A549 (cell line): Measurements from ENCODE around the gene OR4D2. TPM values are rescaled to one million over a fixed set of nuclear protein-coding genes. Genes with fewer than 3 reads are reported as not detected.

ENCODE experiments used
- ATAC-seq, 2 experiments: fragments of 200-7000 bp in 1 of 2; fragments of >200 bp in 1 of 2; cut with Nextera tagmentation in 1 of 2; cut with Tn5 transposase in 1 of 2; 3 replicates each; pipeline versions ENCODE4 v1.8.0 to v1.9.1; 2018 to 2020; ENCODE audit warnings: mild to moderate bottlenecking in 1 of 2, moderate library complexity in 1 of 2
- CTCF ChIA-PET: fragments of 300-600 bp; sonication (Branson Sonifier 250); formaldehyde crosslinking; extraction: SDS; loops from one replicate; lab custom pipeline; 2021; ENCODE audit warnings: antibody characterized with exemption, inconsistent platforms; lab: Yijun Ruan, JAX
- POLR2A ChIA-PET: fragments of 350-600 bp; formaldehyde crosslinking; extraction: SDS; loops from one replicate; lab custom pipeline; 2021; ENCODE audit warnings: antibody characterized with exemption, inconsistent platforms; lab: Yijun Ruan, JAX
- DNase-seq, 2 experiments: peaks; one replicate each; pipeline versions ENCODE4 v3.0.0 to v3.0.0-alpha.2; 2011 to 2016; ENCODE audit warnings: low read depth in 1 of 2, low spot score in 1 of 2
- FAIRE-seq: peaks from 2 replicates; lab custom pipeline; 2011; peaks lifted over from hg19 to GRCh38; lab: Jason Lieb, UNC
- H3K27ac ChIP-seq, 2 experiments: fragments of >200 bp; sonication (Bioruptor Twin); formaldehyde crosslinking; 3 replicates each; pipeline ENCODE4 v1.5.1; 2016 to 2017
- H3K4me1 ChIP-seq: fragments of >200 bp; sonication (Bioruptor Twin); formaldehyde crosslinking; 3 replicates; pipeline ENCODE4 v1.6.1; 2016
- H3K4me2 ChIP-seq: fragments of >200 bp; sonication (Bioruptor Twin); formaldehyde crosslinking; 3 replicates; pipeline ENCODE4 v1.6.1; 2016
- H3K4me3 ChIP-seq: fragments of >200 bp; sonication (Bioruptor Twin); formaldehyde crosslinking; 3 replicates; pipeline ENCODE4 v1.5.1; 2016
- H3K9me3 ChIP-seq: fragments of >200 bp; sonication (Bioruptor Twin); formaldehyde crosslinking; 3 replicates; pipeline ENCODE4 v1.6.1; 2016
- CBX8 ChIP-seq: fragments of 200-600 bp; sonication (generic); IDR thresholded peaks from 2 replicates; pipeline ENCODE4 v1.6.1; 2016
- HOXB13 ChIP-seq: fragments of 250-450 bp; sonication (Bioruptor Pico); IDR thresholded peaks from 2 replicates; pipeline ENCODE4 v1.5.0; 2020; ENCODE audit warnings: low read depth, mild to moderate bottlenecking, moderate library complexity
- HOXB5 ChIP-seq: fragments of 250-450 bp; sonication (Bioruptor Pico); IDR thresholded peaks from 2 replicates; pipeline ENCODE4 v1.5.0; 2020; ENCODE audit warnings: mild to moderate bottlenecking, moderate library complexity
- MAZ ChIP-seq: fragments of 150-350 bp; IDR thresholded peaks from 2 replicates; pipeline ENCODE4 v1.6.1; 2014; ENCODE audit warnings: antibody characterized with exemption, low read depth, low read length, borderline replicate concordance
- NFE2L2 ChIP-seq: fragments of 150-350 bp; conservative IDR thresholded peaks from 2 replicates; pipeline ENCODE4 v1.6.1; 2014; ENCODE audit warnings: low read length
- NR3C1 ChIP-seq: fragments of >200 bp; sonication (Bioruptor Twin); formaldehyde crosslinking; IDR thresholded peaks from 3 replicates; pipeline ENCODE4 v1.6.1; 2017
- PHF8 ChIP-seq: fragments of 200-600 bp; sonication (generic); IDR thresholded peaks from 2 replicates; pipeline ENCODE4 v1.6.1; 2016; ENCODE audit warnings: low read depth, mild to moderate bottlenecking, antibody characterized with exemption, moderate library complexity, borderline replicate concordance
- POLR2AphosphoS2 ChIP-seq: conservative IDR thresholded peaks from 2 replicates; pipeline ENCODE4 v1.6.1; 2012; ENCODE audit warnings: low read length, improper control_type of control experiment, inconsistent platforms
- RCOR1 ChIP-seq: fragments of 150-350 bp; IDR thresholded peaks from 2 replicates; pipeline ENCODE4 v1.6.1; 2014; ENCODE audit warnings: antibody characterized with exemption, low read length, low read depth
- RFX5 ChIP-seq: fragments of 450-650 bp; IDR thresholded peaks from 2 replicates; pipeline ENCODE4 v1.7.1; 2014; ENCODE audit warnings: antibody characterized with exemption, mild to moderate bottlenecking, moderate library complexity
- TFCP2L1 ChIP-seq: fragments of 250-450 bp; sonication (Bioruptor Pico); IDR thresholded peaks from 2 replicates; pipeline ENCODE4 v1.5.0; 2021; ENCODE audit warnings: mild to moderate bottlenecking
- ZNF302 ChIP-seq: fragments of 250-450 bp; sonication (Bioruptor Pico); IDR thresholded peaks from 2 replicates; pipeline ENCODE4 v1.9.0; 2021; ENCODE audit warnings: inconsistent platforms, mild to moderate bottlenecking, moderate library complexity
- WGBS: methylation state at CpG from one replicate; pipeline ENCODE4 v1.1.6; 2017; ENCODE audit errors: missing lambda C conversion rate; 5-methylcytosine and 5-hydroxymethylcytosine counted together
- polyA plus RNA-seq, 4 experiments: library from polyadenylated mRNA; depleted of rRNA in 3 of 4; stranded (reverse); fragments of >200 nt; fragmentation: RNase III in 1 of 4; extraction: RNeasy Plus Mini Kit Qiagen cat#74134 plus additional on column Dnase treatment in 1 of 4; gene quantifications; 2 replicates in 3 of 4; 3 replicates in 1 of 4; pipeline ENCODE4 v1.2.3, GENCODE V29; 2011 to 2017
- TF ChIP-seq, protein P1 (sequence below): fragments of >200 bp; sonication (Bioruptor Twin); formaldehyde crosslinking; IDR thresholded peaks from 3 replicates; pipeline ENCODE4 v1.5.1; 2016

Gene OR4D2
- polyA plus RNA-seq, 2 of the 4 experiments (the other 2 are of a cell fraction): not detected

DNA sequence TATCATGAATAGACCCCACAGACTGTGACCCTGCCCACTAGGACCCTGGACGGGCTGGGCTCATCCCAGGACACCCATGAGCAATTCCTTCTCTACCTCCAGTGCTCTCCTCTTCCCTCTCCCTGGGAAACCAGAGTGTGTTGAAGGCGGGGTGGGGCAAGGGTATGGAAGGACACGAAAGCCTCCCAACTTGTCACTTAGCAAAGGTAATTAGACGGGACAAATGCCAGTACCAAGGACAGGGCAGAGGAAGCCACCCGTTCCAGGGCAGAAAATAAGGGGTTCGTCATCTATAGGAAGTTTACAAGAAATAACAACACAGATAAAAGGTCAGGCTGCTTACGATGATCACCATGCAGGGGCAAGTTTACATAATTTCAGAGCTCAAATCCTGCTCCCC lies 20.9 kb downstream of the OR4D2 start:
- 21% methylated on average over 7 of the region's 7 CpGs for WGBS
- CTCF ChIA-PET: interaction anchor here (1.4 to 6.1 kb wide), 3 partner anchors 11 to 15 kb away, joined by 3 to 55 read pairs (median 6); no protein-coding TSS in a partner anchor
- POLR2A ChIA-PET: no interaction called here
- ATAC-seq (no peak), FAIRE-seq (no peak), DNase-seq (no peak)
- Histone ChIP-seq H3K27ac (no peak overlapping the region), H3K4me2 (no peak overlapping the region), H3K9me3 (no peaks in the 10 kb centered on the region), H3K4me1 (peaks cover 12% of the 10 kb centered on the region; the same call in 2 of the 3 replicates), H3K4me3 (no peak overlapping the region)
- no peak for TF ChIP-seq NR3C1
- no peak for TF ChIP-seq PHF8
- TF ChIP-seq RFX5: no peak
- TF ChIP-seq MAZ: no peak

DNA sequence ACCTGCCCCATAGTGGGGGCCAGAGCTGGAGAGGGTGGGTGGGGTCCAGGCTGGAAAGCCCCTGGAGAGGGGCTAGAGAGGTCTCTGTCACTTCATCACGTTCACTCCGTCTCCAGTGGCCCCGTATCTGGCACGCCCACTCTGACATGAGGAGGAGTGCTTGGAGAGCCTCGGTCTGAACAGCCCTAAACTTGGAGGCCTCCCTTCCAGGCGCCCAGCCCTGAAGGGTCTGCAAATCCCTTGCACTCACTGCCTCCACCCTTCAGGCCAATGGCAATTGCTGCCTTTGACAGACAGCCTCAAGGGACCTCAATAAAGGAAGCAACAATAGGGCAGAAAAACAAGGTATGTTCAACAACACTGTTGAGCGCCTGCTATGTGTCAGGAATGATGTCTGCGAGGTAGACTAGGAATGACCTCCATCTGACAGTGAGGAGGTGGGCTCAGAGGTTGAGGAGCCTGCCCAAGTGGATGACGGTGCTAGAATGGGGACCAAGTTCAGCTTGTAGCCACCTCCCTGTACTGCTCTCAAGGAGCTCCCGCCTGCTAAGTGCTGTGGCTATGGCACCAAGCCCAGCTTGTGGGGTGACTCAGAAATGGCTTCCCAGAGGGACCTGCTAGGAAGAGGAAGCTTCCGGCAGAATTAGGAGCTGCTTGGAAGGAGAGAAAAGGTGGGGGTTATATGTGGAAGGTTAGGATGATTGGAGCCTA lies 22.8 kb downstream of the OR4D2 start:
- FAIRE-seq (no peak), ATAC-seq (peak; percentile 62 to 71), DNase-seq (peak; percentile 54 to 71)
- H3K4me2 ChIP-seq: peak overlapping the region; percentile 52
- TF ChIP-seq HOXB5 (no peak), TFCP2L1 (no peak)
- H3K4me1 ChIP-seq: peaks cover 12% of the 10 kb centered on the region; the same call in 2 of the 3 replicates
- POLR2A ChIA-PET: interaction anchor here (0.6 to 0.8 kb wide), 2 partner anchors 46 to 107 kb away, joined by 3 read pairs; no protein-coding TSS in a partner anchor
- no peak overlapping the region for H3K4me3 ChIP-seq
- H3K9me3 ChIP-seq: no peaks in the 10 kb centered on the region
- 35% methylated on average over 11 of the region's 11 CpGs for WGBS
- CTCF ChIA-PET: interaction anchor here (0.6 to 6.1 kb wide), 5 partner anchors 11 to 683 kb away, joined by 3 to 55 read pairs (median 3); no protein-coding TSS in a partner anchor
- no peak overlapping the region for H3K27ac ChIP-seq

DNA sequence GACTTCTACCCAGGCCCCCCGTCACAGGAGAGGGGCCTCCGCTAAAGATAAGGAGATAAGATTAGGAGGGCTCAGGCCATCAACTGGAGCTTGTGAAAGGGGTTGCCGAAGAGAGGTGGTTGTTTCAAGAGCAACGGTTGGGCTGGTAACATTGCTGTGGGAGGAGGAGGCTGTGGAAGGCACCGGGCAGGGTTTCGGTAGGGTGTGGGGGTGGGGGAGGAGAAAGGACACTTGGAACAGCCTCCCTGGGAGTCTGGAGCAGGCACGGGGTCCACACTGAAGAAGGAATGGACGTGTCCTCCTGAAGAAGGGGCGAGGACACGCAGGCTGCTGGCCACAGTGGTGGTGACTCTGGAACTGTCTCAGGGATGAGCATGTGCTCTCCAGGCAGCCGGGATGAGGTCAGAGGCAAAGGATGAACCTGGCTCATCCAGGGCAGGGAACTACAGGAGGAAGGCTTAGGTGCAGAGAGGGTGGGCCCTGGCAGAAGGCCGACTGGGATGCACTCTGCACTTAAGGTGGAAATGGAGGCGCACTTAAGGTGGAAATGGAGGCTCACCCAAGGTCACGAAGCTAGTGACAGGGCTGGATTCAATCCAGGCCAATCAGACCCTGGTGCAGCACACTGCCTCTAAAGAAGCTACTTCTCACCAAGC lies 24.6 kb downstream of the OR4D2 start:
- DNase-seq (peak in 1 of 2 experiments; percentile 23), ATAC-seq (peak in 1 of 2 experiments; percentile 39; a peak in 3 of 6 replicates), FAIRE-seq (no peak)
- 23% methylated on average over 12 of the region's 14 CpGs for WGBS
- peak overlapping the region; percentile 12; the same call in 1 of the 3 replicates for H3K4me2 ChIP-seq
- ChIA-PET POLR2A (no interaction called here), CTCF (interaction anchor here (1.5 to 6.1 kb wide), 3 partner anchors 10 to 19 kb away, joined by 4 to 55 read pairs (median 9); no protein-coding TSS in a partner anchor)
- H3K4me3 ChIP-seq: no peak overlapping the region
- no peaks in the 10 kb centered on the region for H3K9me3 ChIP-seq
- H3K27ac ChIP-seq: no peak overlapping the region
- no peak for TF ChIP-seq POLR2AphosphoS2
- TF ChIP-seq ZNF302 (CRISPR knock-in tag): no peak
- TF ChIP-seq CBX8: no peak
- no peak for TF ChIP-seq NFE2L2
- no peak for TF ChIP-seq HOXB13 (CRISPR knock-in tag)
- H3K4me1 ChIP-seq: peaks cover 12% of the 10 kb centered on the region; the same call in 2 of the 3 replicates

DNA sequence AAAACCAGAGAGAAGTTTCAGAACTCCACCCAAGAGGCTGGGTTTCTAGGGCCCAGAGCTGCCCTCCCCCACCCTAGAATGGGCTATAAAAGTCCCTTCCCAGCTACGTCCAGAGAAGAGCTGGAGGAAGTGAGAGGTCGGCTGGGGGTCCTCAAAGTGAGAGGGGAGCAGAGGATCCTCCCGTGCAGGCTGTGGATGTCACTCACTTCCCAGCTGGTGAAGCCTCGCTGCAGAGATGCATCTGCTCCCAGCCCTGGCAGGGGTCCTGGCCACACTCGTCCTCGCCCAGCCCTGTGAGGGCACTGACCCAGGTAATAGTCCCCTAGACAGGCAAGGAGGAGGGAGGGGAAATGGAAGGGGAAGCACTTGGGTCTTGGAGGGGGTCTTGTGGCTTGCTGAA lies 25.8 kb downstream of the OR4D2 start, which contains the start of gene EPX:
EPX (plus strand) TSS at position 115 of the 400 bp plus-strand sequence; CDS start at position 236, 121 bp downstream.
- FAIRE-seq: no peak
- Histone ChIP-seq H3K27ac (no peak within 1 kb of the TSS), H3K4me2 (no peak within 1 kb of the TSS), H3K4me1 (peaks cover 12% of the 10 kb centered on the region; the same call in 2 of the 3 replicates), H3K4me3 (no peak within 1 kb of the TSS), H3K9me3 (no peaks in the 10 kb centered on the region)
- no peak for DNase-seq
- POLR2A ChIA-PET: no interaction called here
- TF ChIP-seq, protein P1, sequence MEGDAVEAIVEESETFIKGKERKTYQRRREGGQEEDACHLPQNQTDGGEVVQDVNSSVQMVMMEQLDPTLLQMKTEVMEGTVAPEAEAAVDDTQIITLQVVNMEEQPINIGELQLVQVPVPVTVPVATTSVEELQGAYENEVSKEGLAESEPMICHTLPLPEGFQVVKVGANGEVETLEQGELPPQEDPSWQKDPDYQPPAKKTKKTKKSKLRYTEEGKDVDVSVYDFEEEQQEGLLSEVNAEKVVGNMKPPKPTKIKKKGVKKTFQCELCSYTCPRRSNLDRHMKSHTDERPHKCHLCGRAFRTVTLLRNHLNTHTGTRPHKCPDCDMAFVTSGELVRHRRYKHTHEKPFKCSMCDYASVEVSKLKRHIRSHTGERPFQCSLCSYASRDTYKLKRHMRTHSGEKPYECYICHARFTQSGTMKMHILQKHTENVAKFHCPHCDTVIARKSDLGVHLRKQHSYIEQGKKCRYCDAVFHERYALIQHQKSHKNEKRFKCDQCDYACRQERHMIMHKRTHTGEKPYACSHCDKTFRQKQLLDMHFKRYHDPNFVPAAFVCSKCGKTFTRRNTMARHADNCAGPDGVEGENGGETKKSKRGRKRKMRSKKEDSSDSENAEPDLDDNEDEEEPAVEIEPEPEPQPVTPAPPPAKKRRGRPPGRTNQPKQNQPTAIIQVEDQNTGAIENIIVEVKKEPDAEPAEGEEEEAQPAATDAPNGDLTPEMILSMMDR: no peak
- TF ChIP-seq ZNF302 (CRISPR knock-in tag): no peak
- TF ChIP-seq NFE2L2: no peak
- TF ChIP-seq RCOR1: no peak
- CTCF ChIA-PET: interaction anchor here (6.1 kb wide), 1 partner anchor 8 kb away, joined by 55 read pairs; no protein-coding TSS in a partner anchor
- no peak for ATAC-seq
- 22% methylated on average over 6 of the region's 6 CpGs for WGBS
